Stimulated activated CD8-positive, alpha-beta memory T cell treated with anti-CD3 and anti-CD28 coated beads, Interleukin-12 subunit alpha, Interleukin-12 subunit beta, amount 100 ng/mL, for 4 hours (primary cell): ENCODE measurements around the gene BRAF.
A peak's percentile ranks its signal among the peaks of the same experiment; 100 is the strongest.
"Not testable (repeated sequence)": the region's sequence is repeated elsewhere in the genome, so short reads cannot be mapped to it uniquely, and the experiment has no call there.

Experiments used
- DNase-seq: peaks from one replicate; pipeline ENCODE4 v3.0.0-alpha.2; 2020; ENCODE audit warnings: low read depth

BRAF gene

GRCh38 chr7:140678816-140679130, 246.0 kb downstream of the BRAF start:
- no peak for DNase-seq

- DNase-seq, result no peak
These were observed 246.5 kb downstream of the BRAF start for GRCh38 chr7:140678081-140678815.

DNA sequence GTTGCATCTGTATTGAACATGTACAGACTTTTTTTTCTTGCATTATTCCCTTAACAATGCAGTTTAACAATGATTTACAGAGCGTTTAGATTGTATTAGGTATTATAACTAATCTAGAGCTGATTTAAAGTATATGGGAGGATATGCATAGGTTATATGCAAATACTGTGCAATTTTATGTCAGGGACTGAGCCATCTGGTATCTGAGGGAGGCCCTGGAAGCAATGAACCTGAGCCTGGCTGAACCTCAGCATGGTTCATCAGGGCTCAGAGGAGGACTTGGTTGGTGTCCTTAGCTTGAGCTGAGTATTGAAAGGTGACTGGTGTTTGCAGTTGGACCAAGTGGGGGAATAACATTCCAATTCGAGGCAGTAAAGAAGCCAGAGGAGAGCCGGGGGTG, 247.2 kb downstream of the BRAF start:
- DNase-seq, result no peak

DNA sequence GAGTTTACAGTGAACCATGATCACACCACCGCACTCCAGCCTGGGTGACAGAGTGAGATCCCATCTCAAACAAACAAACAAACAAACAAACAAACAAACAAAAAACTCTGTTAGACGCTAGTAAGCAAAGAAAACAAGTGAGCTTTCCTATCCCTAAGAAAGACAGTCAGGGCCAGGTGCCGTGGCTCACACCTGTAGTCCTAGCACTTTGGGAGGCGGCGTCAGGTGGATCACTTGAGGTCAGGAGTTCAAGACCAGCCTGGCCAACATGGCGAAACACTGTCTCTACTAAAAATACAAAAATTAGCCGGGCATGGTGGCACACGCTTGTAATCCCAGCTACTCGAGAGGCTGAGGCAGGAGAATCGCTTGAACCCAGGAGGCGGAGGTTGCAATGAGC, 247.8 kb downstream of the BRAF start:
- not testable (repeated sequence) for DNase-seq

- no peak for DNase-seq
These were observed 248.4 kb downstream of the BRAF start for GRCh38 chr7:140676306-140676705.

GRCh38 chr7:140675726-140676125, 249.0 kb downstream of the BRAF start:
- no peak for DNase-seq

DNA sequence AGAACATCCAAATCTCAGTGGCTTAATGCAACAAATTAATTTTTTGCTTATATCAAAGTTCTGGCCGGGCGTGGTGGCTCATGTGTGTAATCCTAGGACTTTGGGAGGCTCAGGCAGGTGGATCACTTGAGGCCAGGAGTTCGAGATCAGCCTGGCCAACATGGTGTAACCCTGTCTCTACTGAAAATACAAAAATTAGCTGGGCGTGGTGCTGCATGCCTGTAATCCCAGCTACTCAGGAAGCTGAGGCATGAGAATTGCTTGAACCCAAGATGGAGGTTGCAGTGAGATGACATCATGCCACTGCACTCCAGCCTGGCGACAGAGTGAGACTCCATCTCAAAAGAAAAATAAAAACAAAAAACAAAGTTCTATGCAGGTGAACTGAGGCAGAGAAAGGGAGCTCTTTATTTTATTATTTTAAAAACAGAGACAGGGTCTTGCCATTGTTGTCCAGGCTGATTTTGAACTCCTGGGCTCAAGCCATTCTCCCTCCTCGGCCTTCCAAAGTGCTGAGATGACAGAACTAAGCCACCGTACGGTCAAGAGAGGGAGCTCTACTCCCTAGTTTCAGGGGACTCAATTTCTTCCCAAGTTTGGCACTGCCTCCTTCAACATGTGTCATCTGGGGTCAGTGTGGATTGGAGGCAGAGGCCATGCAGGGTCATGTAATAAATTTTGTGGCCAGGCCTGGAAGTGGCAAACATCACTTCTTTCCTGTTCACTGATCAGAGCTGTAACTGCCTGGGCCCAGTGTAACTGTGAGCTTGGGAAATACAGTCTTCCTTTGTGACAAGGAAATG, 249.6 kb downstream of the BRAF start:
- DNase-seq, result no peak

DNA sequence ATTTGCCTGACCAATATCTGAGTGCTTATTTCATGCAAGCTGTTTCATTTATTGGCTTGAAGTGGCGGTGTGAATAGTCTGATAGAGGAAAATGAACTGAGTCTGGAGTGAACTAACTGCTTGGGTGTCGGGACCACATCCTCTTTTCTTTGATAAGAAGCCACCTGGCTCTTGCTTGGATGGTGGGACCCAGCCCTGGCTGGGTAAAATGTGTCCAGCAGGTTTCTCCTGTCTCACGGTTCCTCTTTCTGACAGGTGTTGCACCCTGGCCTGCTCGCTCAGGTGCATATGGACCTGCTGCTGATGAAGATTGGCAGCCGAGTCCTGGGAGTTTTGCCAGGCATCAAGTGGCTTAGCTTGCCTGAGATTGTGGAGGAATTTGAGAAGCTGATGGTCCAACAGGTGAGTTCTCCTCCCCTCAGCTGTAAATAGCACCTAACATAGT, 250.4 kb downstream of the BRAF start:
- DNase-seq, result no peak

DNA sequence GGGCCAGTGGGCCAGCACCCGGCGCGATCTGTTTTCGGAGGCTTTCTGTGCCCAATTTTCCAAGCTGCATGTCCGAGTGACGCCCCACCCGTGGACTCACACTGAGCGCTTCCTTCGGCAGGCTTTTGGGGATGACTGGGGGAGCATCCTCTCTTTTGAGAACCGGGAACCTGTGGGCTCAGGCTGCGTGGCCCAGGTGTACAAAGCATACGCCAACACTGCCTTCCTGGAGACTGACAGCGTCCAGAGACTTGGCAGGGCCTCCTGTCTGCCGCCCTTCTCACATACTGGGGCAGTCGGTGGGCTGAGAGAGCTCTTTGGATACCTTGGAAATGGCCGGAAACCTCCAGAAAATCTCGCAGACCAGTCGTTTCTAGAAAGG, 251.0 kb downstream of the BRAF start:
- no peak for DNase-seq

DNA sequence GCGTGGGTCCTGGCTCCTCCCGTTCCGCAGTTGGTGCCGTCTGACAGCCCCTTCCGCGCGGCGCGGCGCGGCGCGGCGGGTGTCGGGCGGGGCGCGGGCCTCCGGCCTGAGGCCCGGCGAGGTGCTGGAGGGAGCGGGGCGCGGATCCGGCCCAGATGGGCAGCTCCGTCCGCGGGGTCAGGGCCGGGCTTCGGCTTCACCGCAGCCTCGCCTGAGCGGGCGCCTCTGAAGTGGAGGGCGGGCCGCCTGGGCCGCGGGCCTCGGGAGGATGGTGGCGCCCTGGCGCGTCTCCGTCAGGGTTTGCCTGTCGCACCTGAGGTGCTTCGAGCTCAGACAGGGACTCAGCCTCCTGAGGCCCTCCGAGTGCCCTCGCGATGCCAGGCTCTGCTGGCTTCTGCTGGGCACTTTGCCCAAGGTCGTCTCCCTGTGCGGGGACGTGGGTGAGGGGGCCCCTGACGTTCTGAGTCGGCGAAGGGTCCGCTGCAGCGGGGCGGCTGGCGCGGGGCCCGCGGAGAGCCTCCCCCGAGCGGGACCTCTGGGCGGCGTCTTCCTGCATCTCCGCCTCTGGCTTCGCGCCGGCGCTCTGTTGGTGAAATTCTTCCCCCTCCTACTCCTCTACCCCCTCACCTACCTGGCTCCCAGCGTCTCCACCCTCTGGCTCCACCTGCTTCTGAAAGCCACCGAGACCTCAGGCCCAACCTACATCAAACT, 251.5 kb downstream of the BRAF start:
- DNase-seq, result peak; percentile 43

GRCh38 chr7:140672382-140673062, 252.2 kb downstream of the BRAF start, which contains the start of gene ADCK2:
ADCK2 (plus strand) TSS chr7:140672945; CDS start chr7:140673331, 386 bp downstream.
- peak; percentile 50 for DNase-seq

GRCh38 chr7:140671966-140672365, 252.8 kb downstream of the BRAF start:
- DNase-seq, result no peak

GRCh38 chr7:140670343-140670935, 254.3 kb downstream of the BRAF start:
- DNase-seq, result no peak

- DNase-seq, result not testable (repeated sequence)
These were observed 254.9 kb downstream of the BRAF start for GRCh38 chr7:140669862-140670261.

- DNase-seq, result no peak
These were observed 255.4 kb downstream of the BRAF start for GRCh38 chr7:140669352-140669751.
